HG02623 (cell line): ENCODE results near the gene ANXA9.

Experiments
- ATAC-seq: cut with Tn5 transposase; IDR thresholded peaks from one replicate; pipeline ENCODE4 v1.9.1; 2021; ENCODE audit warnings: moderate library complexity; ENCODE audit not compliant: unreplicated experiment

Gene ANXA9

GRCh38 chr1:150974580-150975478 is 7.3 kb upstream of the ANXA9 start, which contains the start of gene CERS2:
CERS2 (minus strand) TSS chr1:150974835; CDS start chr1:150969090, 5,745 bp downstream.
- peak; percentile 59 for ATAC-seq

GRCh38 chr1:150976401-150976821 is 5.7 kb upstream of the ANXA9 start:
- ATAC-seq = no peak

GRCh38 chr1:150976879-150977694 is 5.0 kb upstream of the ANXA9 start:
- ATAC-seq = no peak

- no peak for ATAC-seq
Measured at GRCh38 chr1:150979092-150980056, 2.7 kb upstream of the ANXA9 start.

- ATAC-seq = no peak
Measured at GRCh38 chr1:150981177-150981804, 801 bp upstream of the ANXA9 start.

DNA sequence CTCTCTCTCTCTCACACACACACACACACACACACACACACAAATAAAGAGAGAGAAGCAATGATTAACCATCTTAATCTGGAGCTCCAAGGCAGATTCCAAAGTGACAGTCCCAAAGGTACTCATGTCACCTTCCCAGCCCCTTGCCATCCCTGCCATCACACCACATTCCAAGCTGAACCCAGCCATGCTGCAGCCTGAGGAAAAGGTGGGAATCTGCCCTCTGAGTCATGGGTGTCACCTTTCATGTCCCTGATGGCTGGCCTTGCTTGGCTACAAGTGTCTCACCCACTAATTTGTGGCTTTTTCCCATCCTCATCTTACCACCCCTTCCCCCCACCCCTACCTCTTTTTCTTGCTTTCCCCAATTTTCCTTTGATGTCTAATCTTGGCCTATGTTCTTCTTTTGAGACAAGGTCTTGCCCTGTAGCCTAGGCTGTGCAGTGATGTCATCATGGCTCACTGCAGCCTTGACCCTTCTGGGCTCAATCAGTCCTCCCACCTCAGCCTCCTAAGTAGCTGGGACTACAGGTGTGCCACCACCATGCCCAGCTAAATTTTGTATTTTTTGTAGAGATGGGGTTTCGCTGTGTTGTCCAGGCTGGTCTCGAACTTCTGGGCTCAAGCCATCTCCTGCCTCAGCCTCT is 3.2 kb downstream of the ANXA9 start:
- ATAC-seq = no peak

DNA sequence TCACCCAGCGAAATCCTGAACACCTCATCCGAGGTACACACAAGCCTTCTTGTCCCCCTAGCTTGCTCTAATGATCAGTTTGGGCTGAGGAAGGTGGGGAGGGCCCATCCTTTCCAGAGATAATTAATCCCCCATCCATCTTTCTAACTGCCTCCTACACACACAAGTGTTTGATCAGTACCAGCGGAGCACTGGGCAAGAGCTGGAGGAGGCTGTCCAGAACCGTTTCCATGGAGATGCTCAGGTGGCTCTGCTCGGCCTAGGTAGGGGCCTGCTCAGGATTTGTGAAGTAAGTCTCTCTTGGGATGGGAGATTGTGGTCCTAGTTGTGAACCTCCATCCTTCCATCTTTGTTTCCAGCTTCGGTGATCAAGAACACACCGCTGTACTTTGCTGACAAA is 5.8 kb downstream of the ANXA9 start:
- no peak for ATAC-seq

GRCh38 chr1:150992626-150993025 is 10.5 kb downstream of the ANXA9 start:
- no peak for ATAC-seq

GRCh38 chr1:150994248-150994647 is 12.2 kb downstream of the ANXA9 start:
- ATAC-seq = no peak

DNA sequence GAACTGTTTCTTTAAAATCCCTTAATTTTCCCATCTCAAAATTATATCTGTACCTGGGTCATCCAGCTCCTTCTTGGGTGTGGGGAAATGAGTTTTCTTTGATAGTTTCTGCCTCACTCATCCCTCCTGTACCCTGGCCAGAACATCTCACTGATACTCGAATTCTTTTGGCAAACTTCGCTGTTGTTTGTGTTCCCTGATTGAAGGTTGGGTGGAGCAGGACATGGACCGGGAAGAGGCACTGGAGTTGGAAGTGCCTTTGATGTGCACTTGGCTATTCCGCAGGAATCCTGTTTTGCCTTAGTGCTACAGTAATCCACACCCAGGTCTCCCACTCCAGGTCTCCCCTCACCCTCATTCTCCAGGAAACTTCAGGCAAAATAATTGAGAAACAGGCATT is 13.4 kb downstream of the ANXA9 start:
- ATAC-seq = no peak

GRCh38 chr1:150995896-150996295 is 13.8 kb downstream of the ANXA9 start:
- ATAC-seq = no peak

DNA sequence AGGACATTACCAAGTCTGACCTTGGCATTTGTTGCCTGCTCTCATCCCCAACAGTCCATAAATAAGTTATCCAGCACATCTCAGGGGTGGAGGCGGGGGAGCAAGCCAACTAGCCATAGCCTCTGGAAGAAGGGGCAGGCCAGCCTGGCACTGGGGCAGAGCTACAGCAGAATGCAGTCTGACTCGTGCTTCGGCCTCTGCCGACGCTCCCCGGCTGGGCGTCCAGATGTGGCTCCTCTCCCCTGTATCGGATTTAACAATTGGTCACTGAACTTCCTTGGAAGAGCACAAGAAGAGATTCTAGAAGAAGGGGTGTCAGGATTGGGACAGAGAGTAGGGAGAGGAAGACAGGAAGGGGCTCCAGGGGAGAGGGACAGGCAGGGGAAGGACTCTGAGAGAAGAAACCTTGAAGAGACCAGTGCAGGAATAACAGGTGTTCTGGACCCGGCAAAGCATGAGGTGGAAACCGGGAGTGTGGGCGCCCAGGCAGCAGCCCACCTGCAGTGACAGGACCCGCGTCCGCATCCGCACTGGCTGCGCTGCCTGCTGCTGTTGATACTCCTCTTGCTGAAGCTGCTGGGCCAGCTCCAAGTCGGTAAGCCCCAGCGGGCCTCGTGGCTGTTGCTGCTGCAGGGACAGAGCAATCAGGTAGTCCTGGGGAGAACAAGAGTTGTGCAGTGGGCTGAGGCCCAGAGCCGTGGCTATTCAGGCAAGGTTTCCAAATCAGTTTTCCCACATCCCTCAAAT is 15.2 kb downstream of the ANXA9 start:
- no peak for ATAC-seq

DNA sequence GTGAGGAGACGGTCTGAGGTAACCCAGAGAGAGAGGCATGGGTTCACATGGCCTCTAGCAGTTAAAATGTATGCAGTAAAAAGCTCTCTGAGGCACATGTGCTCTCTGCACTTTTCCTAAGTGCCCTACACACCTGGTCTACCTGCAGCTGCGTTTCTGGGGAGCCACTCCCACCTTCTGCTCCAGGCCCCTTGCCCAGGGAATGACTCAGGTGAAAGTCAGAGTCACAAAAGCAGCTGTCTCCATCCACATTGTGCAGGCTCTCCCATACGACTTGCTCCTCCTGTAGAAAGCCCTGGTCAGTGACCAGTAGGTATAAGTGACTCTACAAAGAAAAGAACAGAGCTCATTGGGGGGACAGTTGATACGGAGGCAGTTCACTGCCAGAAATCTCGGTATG is 15.9 kb downstream of the ANXA9 start:
- no peak for ATAC-seq

GRCh38 chr1:150999051-150999674 is 17.1 kb downstream of the ANXA9 start:
- no peak for ATAC-seq

GRCh38 chr1:150999926-151000325 is 17.8 kb downstream of the ANXA9 start:
- no peak for ATAC-seq

- no peak for ATAC-seq
Measured at GRCh38 chr1:151000408-151000807, 18.3 kb downstream of the ANXA9 start.

GRCh38 chr1:151001602-151002001 is 19.5 kb downstream of the ANXA9 start:
- ATAC-seq = no peak

- no peak for ATAC-seq
Measured at GRCh38 chr1:151002051-151002450, 20.0 kb downstream of the ANXA9 start.

DNA sequence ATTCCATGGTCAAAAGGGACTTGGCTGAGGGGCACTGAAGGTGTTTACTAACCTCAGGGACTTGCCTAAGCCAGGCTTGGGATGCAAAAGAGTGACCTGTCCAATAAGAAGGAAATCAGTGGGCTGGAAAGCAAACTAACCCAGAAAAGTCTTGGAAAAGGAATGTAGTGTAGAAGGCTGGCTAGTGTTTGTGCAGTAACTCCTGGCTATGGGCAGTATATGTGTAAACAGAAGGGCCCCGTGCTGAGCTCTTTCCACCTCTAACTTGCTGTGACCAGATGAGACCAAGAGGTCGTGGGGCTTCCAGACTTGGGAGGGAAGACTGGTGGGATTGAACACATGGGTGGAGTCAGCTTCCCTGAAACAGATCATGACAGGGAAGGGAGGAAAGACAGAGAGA is 20.5 kb downstream of the ANXA9 start:
- ATAC-seq = no peak
